Spinal cord (tissue), 10 donors: ENCODE data around the gene ZDHHC16. TPM values are rescaled to one million over a fixed set of nuclear protein-coding genes. Genes with fewer than 3 reads are reported as not detected.

Experiments
- DNase-seq, 6 donors: peaks; one replicate each; pipeline versions ENCODE4 v3.0.0 to v3.0.0-alpha.2; 2013 to 2015; ENCODE audit warnings: low spot score in 6 of 6, low read depth in 4 of 6
- H3K27ac ChIP-seq: one replicate; pipeline ENCODE4 v1.5.1; 2013; ENCODE audit warnings: low read depth, low read length, control low read depth
- H3K27me3 ChIP-seq: one replicate; pipeline ENCODE4 v1.6.1; 2013; ENCODE audit warnings: low read length; ENCODE audit not compliant: control insufficient read depth, insufficient read depth
- H3K36me3 ChIP-seq: one replicate; pipeline ENCODE4 v1.6.1; 2013; ENCODE audit warnings: low read length; ENCODE audit not compliant: control insufficient read depth, insufficient read depth
- H3K4me1 ChIP-seq: one replicate; pipeline ENCODE4 v1.6.1; 2013; ENCODE audit warnings: low read length; ENCODE audit not compliant: control insufficient read depth, insufficient read depth
- H3K4me3 ChIP-seq: one replicate; pipeline ENCODE4 v1.5.1; 2013; ENCODE audit warnings: low read depth, low read length, control low read depth
- H3K9me3 ChIP-seq: one replicate; pipeline ENCODE4 v1.6.1; 2013; ENCODE audit warnings: low read length; ENCODE audit not compliant: control insufficient read depth, insufficient read depth
- WGBS: methylation state at CpG from one replicate; pipeline ENCODE4 v1.1.5; 2013; ENCODE audit warnings: missing lambda C conversion rate; ENCODE audit not compliant: insufficient coverage; 5-methylcytosine and 5-hydroxymethylcytosine counted together
- polyA plus RNA-seq, 2 donors: library from polyadenylated mRNA; unstranded; fragments of 120-200 nt; gene quantifications; one replicate each; pipeline ENCODE4 v1.2.1, GENCODE V29; 2013; ENCODE audit not compliant: insufficient read length in 2 of 2
- total RNA-seq, 2 donors: library from RNA; depleted of rRNA in 1 of 2; stranded (reverse); fragments of 120-200 nt in 1 of 2; fragments of >200 nt in 1 of 2; gene quantifications; one replicate each; pipeline versions ENCODE4 v1.2.3 to v1.2.4, GENCODE V29; 2013 to 2014
- donor health status: healthy.

Gene ZDHHC16
- total and polyA plus RNA-seq, 4 donors, result 18.1 to 52.9 (median 45.7) TPM

DNA sequence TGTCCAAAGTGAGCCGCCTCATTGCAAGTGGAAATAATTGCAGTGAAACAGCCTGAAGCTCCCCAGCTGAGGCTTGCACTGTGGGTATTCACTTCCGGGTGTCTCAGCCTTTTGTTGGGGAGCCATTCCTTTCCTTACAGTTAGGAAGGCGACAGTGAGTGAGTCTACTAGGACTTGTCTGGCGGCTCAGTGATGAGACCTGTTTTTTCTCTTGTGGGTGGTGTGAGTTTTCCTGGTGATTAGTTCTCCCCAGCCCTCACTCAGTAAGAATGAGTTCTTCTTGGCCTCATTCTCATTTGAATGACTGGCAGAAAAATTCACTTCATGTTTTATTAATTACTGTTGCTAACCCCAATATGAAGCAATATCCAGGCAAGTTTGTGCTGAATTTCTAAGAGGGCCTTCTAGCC, 17.4 kb upstream of the ZDHHC16 start:
- H3K4me3 ChIP-seq, result no peak overlapping the region
- peaks cover 23% of the 10 kb centered on the region for H3K36me3 ChIP-seq
- no peak overlapping the region for H3K27ac ChIP-seq
- no peaks in the 10 kb centered on the region for H3K27me3 ChIP-seq
- 5% methylated on average over 3 of the region's 4 CpGs for WGBS
- no peaks in the 10 kb centered on the region for H3K9me3 ChIP-seq
- DNase-seq, result peak in 1 of 6 donors; percentile 11
- H3K4me1 ChIP-seq, result peaks cover 23% of the 10 kb centered on the region

- no peak for DNase-seq
- Histone ChIP-seq H3K27ac (no peak overlapping the region), H3K9me3 (no peaks in the 10 kb centered on the region), H3K27me3 (no peaks in the 10 kb centered on the region), H3K36me3 (peaks cover 54% of the 10 kb centered on the region), H3K4me1 (no peaks in the 10 kb centered on the region), H3K4me3 (no peak overlapping the region)
Observed at GRCh38 chr10:97434055-97434454, 11.9 kb upstream of the ZDHHC16 start.

- Histone ChIP-seq H3K9me3 (no peaks in the 10 kb centered on the region), H3K4me3 (no peak overlapping the region), H3K36me3 (peaks cover 56% of the 10 kb centered on the region), H3K4me1 (no peaks in the 10 kb centered on the region), H3K27ac (no peak overlapping the region), H3K27me3 (no peaks in the 10 kb centered on the region)
- no peak for DNase-seq
- WGBS, result 89% methylated on average over 1 of the region's 1 CpG
Observed at GRCh38 chr10:97434557-97434956, 11.4 kb upstream of the ZDHHC16 start.

- Histone ChIP-seq H3K27me3 (no peaks in the 10 kb centered on the region), H3K4me1 (no peaks in the 10 kb centered on the region), H3K9me3 (no peaks in the 10 kb centered on the region), H3K4me3 (no peak overlapping the region), H3K27ac (no peak overlapping the region), H3K36me3 (peaks cover 61% of the 10 kb centered on the region)
- 96% methylated on average over 5 of the region's 6 CpGs for WGBS
- no peak for DNase-seq
Observed at GRCh38 chr10:97435211-97435610, 10.8 kb upstream of the ZDHHC16 start.

GRCh38 chr10:97442277-97442676, 3.7 kb upstream of the ZDHHC16 start:
- 100% methylated on average over 1 of the region's 1 CpG for WGBS
- Histone ChIP-seq H3K4me1 (peaks cover 9% of the 10 kb centered on the region), H3K4me3 (no peak overlapping the region), H3K36me3 (peaks cover 39% of the 10 kb centered on the region), H3K9me3 (no peaks in the 10 kb centered on the region), H3K27me3 (no peaks in the 10 kb centered on the region), H3K27ac (no peak overlapping the region)
- no peak for DNase-seq

DNA sequence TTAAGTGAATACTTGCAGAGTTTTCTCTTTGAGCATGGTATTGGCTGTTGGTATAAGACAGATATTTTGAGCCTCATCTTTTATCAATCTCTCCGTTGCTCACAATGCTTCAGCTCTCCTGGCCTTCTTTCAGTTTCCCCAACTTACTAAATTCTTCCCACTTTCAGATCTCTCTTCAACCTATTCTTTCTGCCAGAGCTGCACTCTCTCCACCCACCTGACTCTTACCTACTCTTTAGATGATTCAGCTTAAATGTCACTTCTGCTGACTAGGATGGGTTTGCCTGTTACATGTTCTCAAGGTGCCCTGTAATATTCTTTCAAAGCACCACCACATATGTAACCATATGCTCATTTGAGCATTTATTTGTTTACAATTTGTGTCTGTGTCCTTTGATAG, 1.8 kb upstream of the ZDHHC16 start:
- Histone ChIP-seq H3K27ac (no peak overlapping the region), H3K9me3 (no peaks in the 10 kb centered on the region), H3K4me1 (peaks cover 14% of the 10 kb centered on the region), H3K36me3 (peaks cover 26% of the 10 kb centered on the region), H3K4me3 (peak overlapping the region; percentile 98), H3K27me3 (no peaks in the 10 kb centered on the region)
- no peak for DNase-seq
- 100% methylated on average over 1 of the region's 1 CpG for WGBS

- Histone ChIP-seq H3K27me3 (no peaks in the 10 kb centered on the region), H3K4me1 (peaks cover 14% of the 10 kb centered on the region), H3K27ac (peak overlapping the region; percentile 69), H3K4me3 (peak overlapping the region; percentile 98), H3K9me3 (no peaks in the 10 kb centered on the region), H3K36me3 (peaks cover 20% of the 10 kb centered on the region)
- no peak for DNase-seq
- under 1% methylated on average over 11 of the region's 13 CpGs for WGBS
Observed at GRCh38 chr10:97445357-97445721, 636 bp upstream of the ZDHHC16 start.

- H3K36me3 ChIP-seq, result peaks cover 43% of the 10 kb centered on the region
- no CpG with 5 or more reads among the region's 2 CpGs for WGBS
Observed at GRCh38 chr10:97450828-97451227, 4.9 kb downstream of the ZDHHC16 start.

GRCh38 chr10:97451605-97452004, 5.6 kb downstream of the ZDHHC16 start:
- no peaks in the 10 kb centered on the region for H3K9me3 ChIP-seq
- H3K27ac ChIP-seq, result no peak overlapping the region
- H3K27me3 ChIP-seq, result no peaks in the 10 kb centered on the region
- H3K4me3 ChIP-seq, result no peak overlapping the region
- no peak for DNase-seq
- H3K4me1 ChIP-seq, result peaks cover 19% of the 10 kb centered on the region
- WGBS, result 92% methylated on average over 15 of the region's 17 CpGs
- H3K36me3 ChIP-seq, result peaks cover 46% of the 10 kb centered on the region

More at GRCh38 chr10:97450828-97451227, 4.9 kb downstream of the ZDHHC16 start:
- Histone ChIP-seq H3K4me1 (peaks cover 21% of the 10 kb centered on the region), H3K27ac (no peak overlapping the region), H3K27me3 (no peaks in the 10 kb centered on the region), H3K9me3 (no peaks in the 10 kb centered on the region), H3K4me3 (no peak overlapping the region)
- DNase-seq, result no peak

DNA sequence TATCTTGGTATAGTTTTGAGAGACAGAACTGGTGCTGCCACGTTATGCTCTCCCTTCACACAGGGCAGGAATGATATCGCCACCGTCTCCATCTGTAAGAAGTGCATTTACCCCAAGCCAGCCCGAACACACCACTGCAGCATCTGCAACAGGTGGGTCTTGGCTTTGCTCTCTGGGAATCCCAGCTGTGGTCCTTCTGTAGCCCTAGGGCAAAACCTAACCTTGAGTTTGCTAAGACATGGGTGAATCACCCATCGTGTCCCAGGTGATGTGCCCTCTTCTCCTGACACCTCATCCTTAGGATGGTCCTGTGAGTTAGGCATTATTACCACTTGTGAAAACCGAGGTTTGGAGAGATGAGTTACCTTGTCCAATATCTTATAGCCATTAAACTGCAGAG, 6.4 kb downstream of the ZDHHC16 start:
- H3K27ac ChIP-seq, result no peak overlapping the region
- no peak overlapping the region for H3K4me3 ChIP-seq
- DNase-seq, result no peak
- 94% methylated on average over 4 of the region's 6 CpGs for WGBS
- H3K4me1 ChIP-seq, result peaks cover 11% of the 10 kb centered on the region
- H3K27me3 ChIP-seq, result no peaks in the 10 kb centered on the region
- peaks cover 54% of the 10 kb centered on the region for H3K36me3 ChIP-seq
- H3K9me3 ChIP-seq, result no peaks in the 10 kb centered on the region
